Lung (tissue), 12 donors: ENCODE measurements around the gene FLNB. TPM values are rescaled to one million over a fixed set of nuclear protein-coding genes. Genes with fewer than 3 reads are reported as not detected.

Experiments used
- ATAC-seq: fragments of 200-7000 bp; cut with Tn5 transposase; one replicate; pipeline ENCODE4 v1.9.1; 2020; ENCODE audit warnings: moderate number of reproducible peaks; ENCODE audit not compliant: insufficient read depth, low FRiP score
- DNase-seq, 3 donors: peaks; one replicate each; pipeline ENCODE4 v3.0.0-alpha.2; 2013 to 2017
- H3K27ac ChIP-seq, 2 donors: one replicate each; pipeline ENCODE4 v1.5.1; 2013; ENCODE audit warnings: mild to moderate bottlenecking in 2 of 2, moderate library complexity in 2 of 2, control low read depth in 1 of 2, inconsistent platforms in 1 of 2, low read depth in 1 of 2, low read length in 1 of 2
- H3K27me3 ChIP-seq, 3 donors: one replicate each; pipeline ENCODE4 v1.5.1; 2013; ENCODE audit warnings: low read length in 2 of 3; ENCODE audit not compliant: control insufficient read depth in 3 of 3, insufficient read depth in 3 of 3
- H3K36me3 ChIP-seq, 4 donors: one replicate each; pipeline ENCODE4 v1.5.1; 2013; ENCODE audit warnings: low read length in 4 of 4, mild to moderate bottlenecking in 1 of 4, moderate library complexity in 1 of 4; ENCODE audit not compliant: control insufficient read depth in 4 of 4, insufficient read depth in 4 of 4
- H3K4me1 ChIP-seq, 5 donors: one replicate each; pipeline ENCODE4 v1.5.1; 2013; ENCODE audit warnings: low read length in 5 of 5, mild to moderate bottlenecking in 2 of 5, moderate library complexity in 1 of 5; ENCODE audit not compliant: control insufficient read depth in 5 of 5, insufficient read depth in 5 of 5
- H3K4me3 ChIP-seq: one replicate; pipeline ENCODE4 v1.5.1; 2013; ENCODE audit warnings: mild to moderate bottlenecking, control low read depth, moderate library complexity
- H3K9ac ChIP-seq, 2 donors: one replicate each; pipeline ENCODE4 v1.5.1; 2013; ENCODE audit warnings: low read length in 2 of 2, control low read depth in 1 of 2; ENCODE audit not compliant: insufficient read depth in 1 of 2
- H3K9me3 ChIP-seq, 4 donors: one replicate each; pipeline ENCODE4 v1.5.1; 2013; ENCODE audit warnings: low read length in 3 of 4, mild to moderate bottlenecking in 1 of 4, moderate library complexity in 1 of 4; ENCODE audit not compliant: control insufficient read depth in 4 of 4, insufficient read depth in 3 of 4
- WGBS, 2 donors: extraction: QIAGEN DNeasy Blood & Tissue Kit; methylation state at CpG; one replicate each; pipeline ENCODE4 v1.1.7; 2013; 5-methylcytosine and 5-hydroxymethylcytosine counted together
- polyA plus RNA-seq, 2 donors: library from polyadenylated mRNA; stranded (reverse); fragments of 200-250 nt; gene quantifications; one replicate each; pipeline ENCODE4 v1.2.1, GENCODE V29; 2013
- total RNA-seq, 2 donors: library from RNA; depleted of rRNA in 1 of 2; stranded (reverse); fragments of >200 nt in 1 of 2; gene quantifications; one replicate each; pipeline ENCODE4 v1.2.1, GENCODE V29; 2014 to 2021
- TF ChIP-seq, protein P1 (sequence below): IDR thresholded peaks from 2 replicates; pipeline ENCODE4 v1.5.1; 2012; ENCODE audit warnings: mild to moderate bottlenecking; ENCODE audit errors: control extremely low read depth, extremely low read depth
- donor health status: control.
- donor health status: control.
- donor health status: Bipolar disorder and iron deficiency.
- donor health status: healthy.
- donor health status: DM: yes; HTN: yes; CAD: no.

The FLNB gene
- total and polyA plus RNA-seq, 4 donors: 32.4 to 122 (median 93.7) TPM

DNA sequence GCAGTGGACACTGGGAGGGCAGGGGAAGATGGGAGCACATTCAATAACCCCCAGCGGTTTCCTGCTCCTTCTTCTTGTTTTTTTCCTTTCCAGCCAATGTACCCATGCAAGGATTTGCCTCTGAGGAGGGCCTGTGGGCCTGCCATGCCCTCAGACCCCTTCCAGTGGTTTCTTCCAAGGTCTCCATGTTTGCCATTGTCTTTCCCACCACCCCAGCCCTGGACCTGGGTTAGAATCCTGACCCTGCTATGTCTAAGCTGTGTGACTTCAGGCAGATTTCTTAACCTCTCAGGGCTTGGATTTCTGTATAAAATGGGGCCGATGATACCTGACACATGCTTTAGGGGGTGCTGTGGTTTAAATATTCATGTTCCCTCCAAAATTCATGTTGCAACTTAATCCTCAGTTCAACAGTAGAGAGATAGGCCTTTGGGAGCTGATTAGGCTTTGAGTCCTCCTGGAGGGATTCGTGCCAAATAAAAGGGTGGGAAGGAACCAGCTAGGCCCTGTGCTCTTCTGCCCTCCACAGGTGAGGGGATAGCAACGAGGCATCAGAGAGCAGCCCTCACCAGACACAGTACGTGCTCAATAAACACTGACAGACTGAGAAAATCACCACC lies 46.3 kb upstream of the FLNB start:
- Histone ChIP-seq H3K27ac (no peak overlapping the region), H3K9ac (no peak overlapping the region), H3K27me3 (no peaks in the 10 kb centered on the region), H3K4me1 (peaks cover 0 to 12% (median 0%) of the 10 kb centered on the region in 5 donors), H3K36me3 (no peaks in the 10 kb centered on the region), H3K4me3 (no peak overlapping the region), H3K9me3 (no peaks in the 10 kb centered on the region)
- DNase-seq (no peak), ATAC-seq (no peak)
- TF ChIP-seq, protein P1, sequence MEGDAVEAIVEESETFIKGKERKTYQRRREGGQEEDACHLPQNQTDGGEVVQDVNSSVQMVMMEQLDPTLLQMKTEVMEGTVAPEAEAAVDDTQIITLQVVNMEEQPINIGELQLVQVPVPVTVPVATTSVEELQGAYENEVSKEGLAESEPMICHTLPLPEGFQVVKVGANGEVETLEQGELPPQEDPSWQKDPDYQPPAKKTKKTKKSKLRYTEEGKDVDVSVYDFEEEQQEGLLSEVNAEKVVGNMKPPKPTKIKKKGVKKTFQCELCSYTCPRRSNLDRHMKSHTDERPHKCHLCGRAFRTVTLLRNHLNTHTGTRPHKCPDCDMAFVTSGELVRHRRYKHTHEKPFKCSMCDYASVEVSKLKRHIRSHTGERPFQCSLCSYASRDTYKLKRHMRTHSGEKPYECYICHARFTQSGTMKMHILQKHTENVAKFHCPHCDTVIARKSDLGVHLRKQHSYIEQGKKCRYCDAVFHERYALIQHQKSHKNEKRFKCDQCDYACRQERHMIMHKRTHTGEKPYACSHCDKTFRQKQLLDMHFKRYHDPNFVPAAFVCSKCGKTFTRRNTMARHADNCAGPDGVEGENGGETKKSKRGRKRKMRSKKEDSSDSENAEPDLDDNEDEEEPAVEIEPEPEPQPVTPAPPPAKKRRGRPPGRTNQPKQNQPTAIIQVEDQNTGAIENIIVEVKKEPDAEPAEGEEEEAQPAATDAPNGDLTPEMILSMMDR: no peak
- WGBS, 2 donors: 87 to 89% methylated on average over 5 of the region's 5 CpGs

DNA sequence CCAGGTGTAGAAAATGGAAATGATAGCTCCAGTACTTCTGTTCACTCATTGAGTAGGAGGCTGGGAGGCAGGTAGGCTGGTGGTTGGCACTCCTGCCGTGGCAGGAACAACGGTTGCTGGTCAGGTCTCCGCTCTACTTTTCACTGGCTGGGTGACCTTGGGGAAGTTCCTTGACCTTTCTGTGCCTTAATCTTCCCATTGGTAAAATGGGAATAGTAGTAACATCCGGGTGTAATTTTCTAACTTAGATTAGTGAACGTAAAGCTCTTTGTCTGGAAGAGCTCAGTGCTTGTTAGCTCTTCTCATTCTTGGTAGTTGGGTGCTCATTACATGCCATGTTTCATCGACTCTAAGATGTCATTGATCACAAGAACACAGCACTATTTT lies 45.8 kb upstream of the FLNB start:
- no peaks in the 10 kb centered on the region for H3K9me3 ChIP-seq
- ATAC-seq (no peak), DNase-seq (no peak)
- 93 to 97% methylated on average over 6 of the region's 6 CpGs for WGBS, 2 donors
- no peak overlapping the region for H3K4me3 ChIP-seq
- H3K27ac ChIP-seq: no peak overlapping the region
- H3K27me3 ChIP-seq: no peaks in the 10 kb centered on the region
- no peaks in the 10 kb centered on the region for H3K36me3 ChIP-seq
- TF ChIP-seq, protein P1: no peak
- no peak overlapping the region for H3K9ac ChIP-seq
- peaks cover 0 to 12% (median 0%) of the 10 kb centered on the region in 5 donors for H3K4me1 ChIP-seq

DNA sequence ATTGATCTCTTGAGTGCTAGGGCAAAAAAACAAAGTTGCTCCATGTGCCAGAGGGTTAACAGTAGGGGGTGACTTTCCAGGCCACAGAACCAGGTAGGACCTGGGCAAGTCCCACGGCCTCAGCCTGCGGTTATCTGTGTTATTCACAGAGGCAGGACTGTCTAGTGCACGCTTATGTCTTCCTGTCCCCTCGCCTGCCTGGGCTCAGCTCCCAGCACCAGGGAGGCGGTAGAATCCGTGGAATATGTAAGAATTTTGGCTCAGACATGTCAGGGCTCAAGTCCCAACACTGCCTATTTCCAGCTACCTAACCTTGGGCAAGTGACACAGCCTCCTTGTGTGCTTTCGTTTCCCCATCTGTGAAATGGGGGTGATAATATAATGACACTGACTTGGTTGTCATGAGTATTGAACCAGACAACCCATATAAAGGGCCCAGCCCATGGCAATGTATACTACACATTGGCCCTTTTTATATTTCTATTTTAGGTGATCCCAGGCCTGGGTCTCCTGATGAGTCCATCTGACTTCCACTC lies 44.3 kb upstream of the FLNB start:
- H3K9me3 ChIP-seq: no peaks in the 10 kb centered on the region
- peaks cover 0 to 10% (median 0%) of the 10 kb centered on the region in 5 donors for H3K4me1 ChIP-seq
- H3K36me3 ChIP-seq: no peaks in the 10 kb centered on the region
- DNase-seq: no peak
- TF ChIP-seq, protein P1: no peak
- no peak overlapping the region for H3K27ac ChIP-seq
- no peak overlapping the region for H3K9ac ChIP-seq
- ATAC-seq: no peak
- H3K4me3 ChIP-seq: no peak overlapping the region
- H3K27me3 ChIP-seq: no peaks in the 10 kb centered on the region
- 83 to 88% methylated on average over 7 of the region's 7 CpGs for WGBS, 2 donors
